CD4-positive, alpha-beta T cell treated with Interleukin-17A for 1 hour (primary cell): ENCODE data around the gene FRMD4B.

Source experiments
- DNase-seq: peaks from one replicate; pipeline ENCODE4 v3.0.0-alpha.2; 2020

The FRMD4B gene

GRCh38 chr3:69321301-69322157 lies 64.4 kb downstream of the FRMD4B start:
- no peak for DNase-seq

GRCh38 chr3:69320871-69321271 lies 65.0 kb downstream of the FRMD4B start:
- DNase-seq: no peak

GRCh38 chr3:69319652-69320051 lies 66.2 kb downstream of the FRMD4B start:
- DNase-seq: no peak

DNA sequence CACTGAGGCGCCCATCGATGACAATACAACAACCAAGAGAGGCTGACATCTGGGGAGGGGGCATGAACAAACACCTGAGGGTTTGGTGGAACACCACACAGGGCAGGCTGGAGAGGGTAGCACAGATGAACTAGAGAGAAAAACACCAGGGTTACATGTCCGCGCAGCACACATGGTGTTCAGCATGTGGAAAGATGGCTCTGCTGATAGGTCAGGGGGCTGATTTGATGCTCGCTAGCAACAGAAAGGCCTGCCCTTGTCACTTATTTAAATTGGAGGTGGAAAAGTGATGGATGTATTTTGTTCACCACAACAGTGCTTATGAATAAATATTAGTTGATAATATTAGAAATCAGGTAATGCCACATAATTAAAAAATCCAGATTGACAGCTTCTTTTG lies 67.5 kb downstream of the FRMD4B start:
- DNase-seq: no peak

DNA sequence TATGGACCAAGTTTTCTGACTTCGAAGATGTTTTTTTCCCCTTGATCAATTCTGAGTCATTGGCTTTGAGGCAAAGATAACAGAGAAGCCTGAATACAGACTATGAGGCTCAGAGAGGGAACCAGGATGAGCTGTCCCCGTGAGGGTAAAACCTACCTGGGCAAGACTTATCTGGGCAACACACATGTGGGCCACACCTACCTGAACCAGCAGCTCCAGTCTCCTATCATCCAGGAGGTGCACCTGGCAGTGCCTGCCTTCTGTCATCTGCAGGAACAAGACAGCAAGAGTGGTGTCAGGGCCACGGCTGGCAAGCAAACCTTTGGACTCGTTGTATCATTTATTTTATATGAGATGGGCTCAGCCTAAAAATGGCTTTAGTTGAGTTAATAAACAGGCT lies 72.6 kb downstream of the FRMD4B start:
- DNase-seq: no peak

GRCh38 chr3:69309814-69310213 lies 76.1 kb downstream of the FRMD4B start:
- DNase-seq: no peak

GRCh38 chr3:69306239-69307185 lies 79.4 kb downstream of the FRMD4B start:
- peak; percentile 78 for DNase-seq

DNA sequence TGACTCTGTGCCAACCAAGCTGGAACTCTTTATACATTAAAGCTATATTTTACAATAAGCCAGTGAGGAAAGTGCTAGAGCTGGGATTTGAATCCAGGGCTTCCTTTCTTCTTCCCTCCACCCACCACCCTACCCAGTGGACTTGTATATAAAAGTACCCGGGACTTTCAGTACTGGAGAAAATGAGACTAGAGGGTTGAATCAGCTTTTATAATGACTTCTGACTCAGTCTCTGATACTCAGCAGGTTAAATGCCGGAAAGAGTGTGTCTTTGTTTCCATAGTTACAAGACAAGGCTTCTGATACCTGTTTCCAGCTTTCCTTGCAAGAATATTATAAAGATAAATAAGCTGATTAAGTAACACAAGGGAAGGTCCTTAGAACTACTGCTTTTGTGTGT lies 80.9 kb downstream of the FRMD4B start:
- no peak for DNase-seq

DNA sequence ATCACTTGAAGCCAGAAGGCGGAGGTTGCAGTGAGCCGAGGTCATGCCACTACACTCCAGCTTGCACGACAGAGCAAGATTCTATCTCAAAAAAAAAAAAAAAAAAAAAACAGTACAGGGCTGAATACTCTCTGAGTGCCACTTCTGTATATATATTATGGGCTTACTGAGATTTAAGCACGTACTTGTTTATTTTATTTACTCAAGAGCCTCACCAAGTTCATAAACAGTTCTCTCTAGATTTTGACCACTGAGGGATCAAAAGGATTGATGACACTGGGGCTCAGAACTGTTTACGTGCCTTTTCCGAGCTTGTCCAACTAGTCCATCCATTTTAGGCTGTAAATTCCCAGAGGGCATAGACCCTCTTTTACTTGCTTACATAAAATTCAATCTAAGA lies 81.5 kb downstream of the FRMD4B start:
- DNase-seq: no peak

DNA sequence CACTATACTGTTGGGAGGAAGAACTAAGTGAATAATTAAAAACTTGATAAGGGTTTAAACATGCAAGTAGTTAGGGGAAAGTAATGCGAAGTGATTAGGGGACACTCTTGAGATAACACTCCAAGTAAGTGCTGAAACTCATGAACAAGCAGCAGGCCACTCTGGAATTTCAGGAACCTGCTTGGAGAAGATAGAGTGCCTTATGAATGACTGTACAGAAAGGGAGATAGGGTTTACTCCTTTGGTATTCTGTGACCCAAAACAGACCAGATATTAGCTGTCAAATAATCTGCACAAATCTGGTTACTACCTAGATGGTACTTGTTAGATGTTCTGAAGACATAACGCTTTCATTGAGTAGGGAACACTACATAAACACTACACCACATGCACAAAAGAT lies 85.6 kb downstream of the FRMD4B start:
- DNase-seq: no peak

- no peak for DNase-seq
These were observed 86.5 kb downstream of the FRMD4B start for GRCh38 chr3:69299344-69299743.

GRCh38 chr3:69297501-69297900 lies 88.4 kb downstream of the FRMD4B start:
- no peak for DNase-seq

DNA sequence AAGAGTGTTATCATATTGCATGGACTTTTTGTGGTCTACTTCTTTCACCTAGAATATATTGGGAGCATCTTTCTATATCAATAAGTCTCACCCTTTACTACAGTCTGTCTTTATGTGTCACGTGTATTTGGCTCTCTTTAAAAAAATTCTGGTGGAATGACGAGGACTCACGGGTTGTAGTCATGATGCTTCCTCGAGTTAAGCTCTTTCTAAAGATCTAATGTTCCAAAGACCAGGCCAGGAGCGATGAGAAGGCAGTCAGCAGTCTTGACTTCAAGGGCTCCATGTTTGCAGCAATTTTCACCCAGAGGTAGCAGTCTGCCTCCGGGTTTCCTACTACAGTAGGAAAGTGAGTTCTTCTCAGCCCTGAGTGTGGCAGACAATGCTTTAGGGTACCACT lies 88.9 kb downstream of the FRMD4B start:
- DNase-seq: no peak

- DNase-seq: no peak
These were observed 91.7 kb downstream of the FRMD4B start for GRCh38 chr3:69294014-69294766.

GRCh38 chr3:69292959-69293574 lies 92.8 kb downstream of the FRMD4B start:
- no peak for DNase-seq

DNA sequence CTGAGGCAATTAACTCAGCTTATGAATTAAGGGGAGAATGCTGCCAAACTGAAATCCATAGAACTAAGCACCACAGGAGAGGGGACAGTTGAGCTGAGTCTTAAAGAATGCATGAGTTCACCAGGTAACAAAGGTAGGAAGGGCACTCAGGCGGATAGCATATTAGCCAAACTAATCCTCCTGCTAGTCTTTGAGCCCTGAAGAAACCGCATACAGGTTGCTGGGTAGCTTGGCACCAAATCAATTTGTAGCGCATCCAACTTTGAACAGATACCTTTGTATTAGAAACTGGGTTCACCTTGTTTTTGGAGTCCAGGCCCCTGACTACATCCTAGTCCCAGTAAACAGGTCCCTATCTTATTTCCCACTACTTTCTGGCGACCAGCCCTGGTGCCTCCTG lies 93.7 kb downstream of the FRMD4B start:
- DNase-seq: no peak

- no peak for DNase-seq
These were observed 95.5 kb downstream of the FRMD4B start for GRCh38 chr3:69290430-69290829.

- no peak for DNase-seq
These were observed 95.9 kb downstream of the FRMD4B start for GRCh38 chr3:69290006-69290405.

- no peak for DNase-seq
These were observed 97.6 kb downstream of the FRMD4B start for GRCh38 chr3:69288161-69288895.

DNA sequence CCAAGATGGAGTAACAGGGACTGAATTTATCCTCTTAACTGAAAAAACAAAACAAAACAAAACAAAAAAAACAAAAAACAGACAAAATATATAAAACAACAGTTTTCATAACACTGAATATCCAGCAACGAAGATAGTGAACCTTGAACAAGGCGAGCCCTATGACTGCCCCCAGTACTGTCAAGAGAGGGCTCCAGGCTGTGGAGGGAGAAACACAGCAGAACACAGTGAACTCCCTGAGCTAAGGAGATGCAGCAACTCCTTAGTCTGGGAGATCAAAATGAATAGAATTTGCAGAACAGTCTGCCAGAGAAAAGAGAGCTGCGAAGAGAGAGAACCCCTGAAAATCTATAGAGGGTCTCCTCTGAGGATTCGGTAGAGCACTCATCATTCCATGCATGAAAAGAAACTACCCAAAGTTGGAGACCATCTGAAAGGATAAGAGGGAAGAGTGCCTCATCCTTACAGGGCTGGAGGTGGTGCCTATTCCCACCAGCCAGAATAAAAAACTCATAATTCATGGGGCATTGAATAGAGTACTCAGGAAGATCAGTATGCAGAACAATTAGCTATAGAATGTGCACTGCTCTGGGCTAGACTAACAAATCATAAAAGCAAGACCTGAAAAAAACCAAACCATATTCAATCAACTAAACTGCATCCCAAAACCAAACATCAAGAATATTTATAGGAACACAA lies 101.8 kb downstream of the FRMD4B start:
- no peak for DNase-seq

DNA sequence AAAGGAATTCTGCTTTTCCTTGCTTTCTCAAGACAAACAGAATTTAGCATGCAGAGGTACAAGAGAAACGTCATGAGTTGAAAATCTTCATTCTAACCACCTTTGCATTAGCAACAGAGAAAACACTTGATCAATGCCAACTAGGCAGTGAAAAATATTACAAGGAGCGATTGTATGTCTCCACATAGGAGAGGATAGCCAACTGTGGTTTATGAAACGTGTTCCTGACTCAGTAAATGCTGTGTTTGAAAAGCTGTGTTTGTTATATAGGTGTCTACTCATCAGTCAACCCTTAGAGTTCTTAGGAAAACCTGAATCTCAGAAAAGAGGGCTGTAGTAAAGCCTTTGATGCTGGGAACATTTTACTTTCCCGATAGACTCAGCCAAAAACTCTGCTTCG lies 102.4 kb downstream of the FRMD4B start:
- no peak for DNase-seq
